HepG2 (cell line): ENCODE measurements around the gene SLC25A45. TPM values are rescaled to one million over a fixed set of nuclear protein-coding genes. Genes with fewer than 3 reads are reported as not detected.

ENCODE experiments used
- AGO2 ChIP-seq: fragments of 200-400 bp; formaldehyde crosslinking; optimal IDR thresholded peaks from 2 replicates; pipeline ENCODE3; 2017; ENCODE audit warnings: mild to moderate bottlenecking, low read depth, low read length, moderate library complexity
- DPF2 ChIP-seq: sonication (generic); formaldehyde crosslinking; IDR thresholded peaks from 2 replicates; pipeline ENCODE4 v1.4.0; 2020; ENCODE audit warnings: mild to moderate bottlenecking, low read depth, missing genetic modification reagents, borderline replicate concordance
- FOSL1 ChIP-seq: sonication (generic); formaldehyde crosslinking; IDR thresholded peaks from 2 replicates; pipeline ENCODE4 v1.9.0; 2021; ENCODE audit warnings: missing genetic modification reagents, borderline replicate concordance
- HCFC1 ChIP-seq: fragments of 150-350 bp; IDR thresholded peaks from 2 replicates; pipeline ENCODE4 v1.6.1; 2014; ENCODE audit warnings: low read depth, low read length
- HOXA7 ChIP-seq: sonication (generic); formaldehyde crosslinking; IDR thresholded peaks from 2 replicates; pipeline ENCODE4 v1.8.1; 2022; ENCODE audit warnings: mild to moderate bottlenecking, missing genetic modification reagents, moderate library complexity
- ISL2 ChIP-seq: sonication (generic); formaldehyde crosslinking; IDR thresholded peaks from 2 replicates; pipeline ENCODE4 v1.5.0; 2020; ENCODE audit warnings: missing genetic modification reagents
- ONECUT2 ChIP-seq: sonication (generic); formaldehyde crosslinking; IDR thresholded peaks from 2 replicates; pipeline ENCODE4 v1.4.0; 2020; ENCODE audit warnings: missing genetic modification reagents
- PHF8 ChIP-seq: sonication (generic); formaldehyde crosslinking; IDR thresholded peaks from 2 replicates; pipeline ENCODE4 v1.5.0; 2020; ENCODE audit warnings: missing genetic modification reagents
- RFX5 ChIP-seq: IDR thresholded peaks from 2 replicates; pipeline ENCODE4 v1.6.1; 2011; ENCODE audit warnings: low read depth, low read length, improper control_type of control experiment
- SPEN ChIP-seq: sonication (generic); formaldehyde crosslinking; IDR thresholded peaks from 2 replicates; pipeline ENCODE4 v1.5.1; 2020; ENCODE audit warnings: low read depth, mild to moderate bottlenecking, missing genetic modification reagents
- SRSF9 ChIP-seq: fragments of 200-400 bp; formaldehyde crosslinking; IDR thresholded peaks from 2 replicates; pipeline ENCODE4 v1.6.1; 2018; ENCODE audit warnings: borderline replicate concordance, mild to moderate bottlenecking, low read depth, low read length; ENCODE audit not compliant: insufficient read depth, poor library complexity, severe bottlenecking
- TEAD2 ChIP-seq: sonication (generic); formaldehyde crosslinking; IDR thresholded peaks from 2 replicates; pipeline ENCODE4 v1.9.0; 2021; ENCODE audit warnings: missing genetic modification reagents
- TRIM24 ChIP-seq: sonication (generic); formaldehyde crosslinking; IDR thresholded peaks from 2 replicates; pipeline ENCODE4 v1.8.0; 2022; ENCODE audit warnings: mild to moderate bottlenecking, missing genetic modification reagents
- YEATS2 ChIP-seq: sonication (generic); formaldehyde crosslinking; IDR thresholded peaks from 2 replicates; pipeline ENCODE4 v1.4.0; 2020; ENCODE audit warnings: missing genetic modification reagents, borderline replicate concordance
- ZNF292 ChIP-seq: sonication (generic); formaldehyde crosslinking; IDR thresholded peaks from 2 replicates; pipeline ENCODE4 v1.8.1; 2022; ENCODE audit warnings: mild to moderate bottlenecking, low read depth, missing genetic modification reagents, borderline replicate concordance
- ZNF3 ChIP-seq: IDR thresholded peaks from 2 replicates; pipeline ENCODE4 v1.7.0; 2017; ENCODE audit warnings: inconsistent platforms
- ZNF761 ChIP-seq: sonication (generic); formaldehyde crosslinking; conservative IDR thresholded peaks from 2 replicates; pipeline ENCODE4 v1.4.0; 2020; ENCODE audit warnings: mild to moderate bottlenecking, missing genetic modification reagents
- polyA plus RNA-seq, 8 experiments: library from polyadenylated mRNA; depleted of rRNA in 3 of 8; stranded (reverse) in 7 of 8; unstranded in 1 of 8; fragments of >200 nt; fragmentation: Illumina TruSeq in 4 of 8; extraction: Trizol in 4 of 8; gene quantifications; 2 replicates each; pipeline versions ENCODE4 v1.2.1 to v1.2.3, GENCODE V29; 2011 to 2016; ENCODE audit warnings: low read depth in 4 of 8, missing spikeins in 1 of 8, mixed read lengths in 1 of 8; ENCODE audit not compliant: insufficient read depth in 1 of 8
- total RNA-seq, 5 experiments: library from RNA; depleted of rRNA; stranded (reverse); fragments of >200 nt; fragmentation: Illumina TruSeq; extraction: Trizol; gene quantifications; 2 replicates each; pipeline ENCODE4 v1.2.3, GENCODE V29; 2016; ENCODE audit warnings: low read depth in 1 of 5
- TF ChIP-seq, protein P1 (sequence below): sonication (generic); formaldehyde crosslinking; conservative IDR thresholded peaks from 2 replicates; pipeline ENCODE4 v1.5.0; 2020; ENCODE audit warnings: missing genetic modification reagents
- TF ChIP-seq, protein P2 (sequence below): sonication (generic); formaldehyde crosslinking; IDR thresholded peaks from 2 replicates; pipeline ENCODE4 v1.5.1; 2020; ENCODE audit warnings: missing genetic modification reagents, mild to moderate bottlenecking, borderline replicate concordance
- TF ChIP-seq, protein P3 (sequence below): IDR thresholded peaks from 2 replicates; pipeline ENCODE4 v1.6.1; 2018; ENCODE audit warnings: missing genetic modification reagents, mild to moderate bottlenecking, missing compliant biosample characterization
- TF ChIP-seq, protein P4 (sequence below): sonication (generic); formaldehyde crosslinking; IDR thresholded peaks from 2 replicates; pipeline ENCODE4 v1.5.1; 2020; ENCODE audit warnings: missing genetic modification reagents, mild to moderate bottlenecking, borderline replicate concordance
- TF ChIP-seq, protein P5 (sequence below): sonication (generic); formaldehyde crosslinking; IDR thresholded peaks from 2 replicates; pipeline ENCODE4 v1.4.0; 2020; ENCODE audit warnings: low read depth, mild to moderate bottlenecking, missing genetic modification reagents

Gene SLC25A45
- total and polyA plus RNA-seq, 2 of the 13 experiments (the other 11 are each of a cell fraction or from before 2014, with no cell fraction given) = 1.2 to 3.4 TPM

DNA sequence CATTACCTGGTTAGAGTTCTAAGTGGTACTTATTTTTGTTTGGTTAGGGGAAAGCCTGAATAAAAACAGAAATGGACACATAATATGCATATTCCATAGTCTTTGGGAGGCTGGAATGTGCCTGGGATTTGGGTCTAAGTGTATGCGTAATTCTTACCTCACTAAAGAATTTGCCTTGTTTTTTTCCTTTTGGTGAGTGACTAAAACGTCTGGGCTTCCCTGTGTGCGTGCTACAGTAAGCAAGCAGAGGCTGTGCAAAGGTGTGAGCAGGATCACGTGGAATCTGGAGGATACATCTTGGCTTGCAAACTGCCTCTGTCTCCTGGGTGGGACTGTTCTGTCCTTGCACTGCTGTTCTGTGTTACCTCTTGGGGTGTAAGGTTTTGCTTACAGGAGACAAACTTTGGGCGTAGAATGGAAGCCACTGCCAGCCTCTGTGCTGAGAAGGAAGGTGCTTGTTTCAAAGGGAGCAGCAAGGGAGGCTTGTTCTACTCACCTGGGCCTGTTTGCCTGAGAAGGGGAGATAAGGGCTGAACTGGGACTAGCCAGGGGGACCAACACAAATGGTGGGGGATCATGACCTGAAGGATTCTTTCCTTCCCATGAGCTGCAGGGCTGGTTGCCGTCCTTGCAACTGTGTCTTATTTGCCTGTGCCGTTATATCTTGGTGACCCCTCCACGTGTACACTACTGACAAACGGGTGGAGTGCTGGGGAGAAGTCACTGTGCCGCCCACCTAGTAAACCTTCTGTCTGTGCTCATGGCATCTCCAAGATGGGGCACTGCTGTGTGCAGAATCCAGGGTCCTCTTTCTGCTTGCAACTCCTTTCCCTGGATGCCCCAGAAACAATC, 44.6 kb upstream of the SLC25A45 start (continued):
- TF ChIP-seq, protein P1, sequence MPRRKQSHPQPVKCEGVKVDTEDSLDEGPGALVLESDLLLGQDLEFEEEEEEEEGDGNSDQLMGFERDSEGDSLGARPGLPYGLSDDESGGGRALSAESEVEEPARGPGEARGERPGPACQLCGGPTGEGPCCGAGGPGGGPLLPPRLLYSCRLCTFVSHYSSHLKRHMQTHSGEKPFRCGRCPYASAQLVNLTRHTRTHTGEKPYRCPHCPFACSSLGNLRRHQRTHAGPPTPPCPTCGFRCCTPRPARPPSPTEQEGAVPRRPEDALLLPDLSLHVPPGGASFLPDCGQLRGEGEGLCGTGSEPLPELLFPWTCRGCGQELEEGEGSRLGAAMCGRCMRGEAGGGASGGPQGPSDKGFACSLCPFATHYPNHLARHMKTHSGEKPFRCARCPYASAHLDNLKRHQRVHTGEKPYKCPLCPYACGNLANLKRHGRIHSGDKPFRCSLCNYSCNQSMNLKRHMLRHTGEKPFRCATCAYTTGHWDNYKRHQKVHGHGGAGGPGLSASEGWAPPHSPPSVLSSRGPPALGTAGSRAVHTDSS (CRISPR knock-in tag) = no peak
- TF ChIP-seq YEATS2 (CRISPR knock-in tag) (0 out of 2 replicates have a peak, but pooled peaks have one; percentile 9), FOSL1 (CRISPR knock-in tag) (0 out of 2 replicates have a peak, but pooled peaks have one; percentile 7), ONECUT2 (CRISPR knock-in tag) (no peak), TEAD2 (no peak), SPEN (CRISPR knock-in tag) (peak; percentile 43; the same call in 1 of the 2 replicates), PHF8 (no peak), ZNF761 (CRISPR knock-in tag) (peak; percentile 23; the same call in 1 of the 2 replicates), SRSF9 (no peak), ZNF3 (CRISPR knock-in tag) (no peak; the same call in 1 of the 2 replicates), DPF2 (CRISPR knock-in tag) (no peak), ZNF292 (CRISPR knock-in tag) (no peak), AGO2 (peak; percentile 95), RFX5 (0 out of 2 replicates have a peak, but pooled peaks have one; percentile 15), HOXA7 (CRISPR knock-in tag) (no peak), ISL2 (no peak; the same call in 1 of the 2 replicates), TRIM24 (no peak), HCFC1 (peak; percentile 30; the same call in 1 of the 2 replicates)
- TF ChIP-seq, protein P2, sequence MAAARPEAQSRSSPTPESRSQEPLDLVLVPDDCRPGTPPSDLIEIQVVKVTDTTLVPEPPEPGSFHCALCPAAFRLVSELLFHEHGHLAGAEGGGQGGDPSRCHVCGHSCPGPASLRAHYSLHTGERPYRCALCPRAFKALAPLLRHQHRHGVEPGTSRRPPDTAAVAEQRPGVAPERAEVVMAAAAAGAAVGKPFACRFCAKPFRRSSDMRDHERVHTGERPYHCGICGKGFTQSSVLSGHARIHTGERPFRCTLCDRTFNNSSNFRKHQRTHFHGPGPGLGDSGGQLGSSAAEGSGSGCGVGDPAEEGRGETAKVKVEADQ (CRISPR knock-in tag) = no peak
- TF ChIP-seq, protein P3, sequence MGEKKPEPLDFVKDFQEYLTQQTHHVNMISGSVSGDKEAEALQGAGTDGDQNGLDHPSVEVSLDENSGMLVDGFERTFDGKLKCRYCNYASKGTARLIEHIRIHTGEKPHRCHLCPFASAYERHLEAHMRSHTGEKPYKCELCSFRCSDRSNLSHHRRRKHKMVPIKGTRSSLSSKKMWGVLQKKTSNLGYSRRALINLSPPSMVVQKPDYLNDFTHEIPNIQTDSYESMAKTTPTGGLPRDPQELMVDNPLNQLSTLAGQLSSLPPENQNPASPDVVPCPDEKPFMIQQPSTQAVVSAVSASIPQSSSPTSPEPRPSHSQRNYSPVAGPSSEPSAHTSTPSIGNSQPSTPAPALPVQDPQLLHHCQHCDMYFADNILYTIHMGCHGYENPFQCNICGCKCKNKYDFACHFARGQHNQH (CRISPR knock-in tag) = no peak
- TF ChIP-seq, protein P4, sequence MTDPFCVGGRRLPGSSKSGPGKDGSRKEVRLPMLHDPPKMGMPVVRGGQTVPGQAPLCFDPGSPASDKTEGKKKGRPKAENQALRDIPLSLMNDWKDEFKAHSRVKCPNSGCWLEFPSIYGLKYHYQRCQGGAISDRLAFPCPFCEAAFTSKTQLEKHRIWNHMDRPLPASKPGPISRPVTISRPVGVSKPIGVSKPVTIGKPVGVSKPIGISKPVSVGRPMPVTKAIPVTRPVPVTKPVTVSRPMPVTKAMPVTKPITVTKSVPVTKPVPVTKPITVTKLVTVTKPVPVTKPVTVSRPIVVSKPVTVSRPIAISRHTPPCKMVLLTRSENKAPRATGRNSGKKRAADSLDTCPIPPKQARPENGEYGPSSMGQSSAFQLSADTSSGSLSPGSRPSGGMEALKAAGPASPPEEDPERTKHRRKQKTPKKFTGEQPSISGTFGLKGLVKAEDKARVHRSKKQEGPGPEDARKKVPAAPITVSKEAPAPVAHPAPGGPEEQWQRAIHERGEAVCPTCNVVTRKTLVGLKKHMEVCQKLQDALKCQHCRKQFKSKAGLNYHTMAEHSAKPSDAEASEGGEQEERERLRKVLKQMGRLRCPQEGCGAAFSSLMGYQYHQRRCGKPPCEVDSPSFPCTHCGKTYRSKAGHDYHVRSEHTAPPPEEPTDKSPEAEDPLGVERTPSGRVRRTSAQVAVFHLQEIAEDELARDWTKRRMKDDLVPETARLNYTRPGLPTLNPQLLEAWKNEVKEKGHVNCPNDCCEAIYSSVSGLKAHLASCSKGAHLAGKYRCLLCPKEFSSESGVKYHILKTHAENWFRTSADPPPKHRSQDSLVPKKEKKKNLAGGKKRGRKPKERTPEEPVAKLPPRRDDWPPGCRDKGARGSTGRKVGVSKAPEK (CRISPR knock-in tag) = no peak
- TF ChIP-seq, protein P5, sequence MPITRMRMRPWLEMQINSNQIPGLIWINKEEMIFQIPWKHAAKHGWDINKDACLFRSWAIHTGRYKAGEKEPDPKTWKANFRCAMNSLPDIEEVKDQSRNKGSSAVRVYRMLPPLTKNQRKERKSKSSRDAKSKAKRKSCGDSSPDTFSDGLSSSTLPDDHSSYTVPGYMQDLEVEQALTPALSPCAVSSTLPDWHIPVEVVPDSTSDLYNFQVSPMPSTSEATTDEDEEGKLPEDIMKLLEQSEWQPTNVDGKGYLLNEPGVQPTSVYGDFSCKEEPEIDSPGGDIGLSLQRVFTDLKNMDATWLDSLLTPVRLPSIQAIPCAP (CRISPR knock-in tag) = no peak
